Measurements from ENCODE around the gene RAI2. TPM values are rescaled to one million over a fixed set of nuclear protein-coding genes. Genes with fewer than 3 reads are reported as not detected.
"Not testable (repeated sequence)": the region's sequence is repeated elsewhere in the genome, so short reads cannot be mapped to it uniquely, and the experiment has no call there.

The RAI2 gene
- total RNA-seq, 1 donor from 2014 or later = 7.0 TPM

DNA sequence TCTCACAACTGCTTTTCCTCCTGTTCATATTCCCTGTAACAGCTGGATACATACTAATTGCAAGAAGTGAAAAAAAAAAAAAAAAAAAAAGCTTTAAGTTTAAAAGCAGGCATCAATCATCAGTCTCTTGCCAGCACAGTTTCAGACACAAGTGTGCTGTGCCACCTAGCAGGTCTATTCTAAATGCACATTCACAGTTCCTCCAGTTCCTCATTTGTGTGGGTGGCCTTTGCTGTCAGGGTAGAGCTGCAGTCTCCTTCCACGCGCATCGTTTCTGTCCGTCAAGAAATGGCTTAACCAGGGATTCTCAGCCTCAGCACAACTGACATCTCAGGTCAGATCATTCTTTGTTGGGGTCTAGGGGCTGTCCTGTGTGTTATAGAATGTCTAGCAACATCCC, 62.2 kb downstream of the RAI2 start:
- H3K36me3 Mint-ChIP-seq (ENCODE audit: low read depth, unreplicated experiment) = no peaks in the 10 kb centered on the region
- H3K4me3 Mint-ChIP-seq (ENCODE audit: unreplicated experiment) = no peak overlapping the region
- peaks cover 3% of the 10 kb centered on the region for H3K27me3 Mint-ChIP-seq (ENCODE audit: unreplicated experiment)
- no peak for DNase-seq (ENCODE audit: low spot score)
- no peak overlapping the region for H3K27ac Mint-ChIP-seq (ENCODE audit: unreplicated experiment)
- H3K9me3 Mint-ChIP-seq (ENCODE audit: unreplicated experiment) = no peaks in the 10 kb centered on the region
- no peaks in the 10 kb centered on the region for H3K4me1 Mint-ChIP-seq (ENCODE audit: unreplicated experiment)
- TF ChIP-seq, protein P1, sequence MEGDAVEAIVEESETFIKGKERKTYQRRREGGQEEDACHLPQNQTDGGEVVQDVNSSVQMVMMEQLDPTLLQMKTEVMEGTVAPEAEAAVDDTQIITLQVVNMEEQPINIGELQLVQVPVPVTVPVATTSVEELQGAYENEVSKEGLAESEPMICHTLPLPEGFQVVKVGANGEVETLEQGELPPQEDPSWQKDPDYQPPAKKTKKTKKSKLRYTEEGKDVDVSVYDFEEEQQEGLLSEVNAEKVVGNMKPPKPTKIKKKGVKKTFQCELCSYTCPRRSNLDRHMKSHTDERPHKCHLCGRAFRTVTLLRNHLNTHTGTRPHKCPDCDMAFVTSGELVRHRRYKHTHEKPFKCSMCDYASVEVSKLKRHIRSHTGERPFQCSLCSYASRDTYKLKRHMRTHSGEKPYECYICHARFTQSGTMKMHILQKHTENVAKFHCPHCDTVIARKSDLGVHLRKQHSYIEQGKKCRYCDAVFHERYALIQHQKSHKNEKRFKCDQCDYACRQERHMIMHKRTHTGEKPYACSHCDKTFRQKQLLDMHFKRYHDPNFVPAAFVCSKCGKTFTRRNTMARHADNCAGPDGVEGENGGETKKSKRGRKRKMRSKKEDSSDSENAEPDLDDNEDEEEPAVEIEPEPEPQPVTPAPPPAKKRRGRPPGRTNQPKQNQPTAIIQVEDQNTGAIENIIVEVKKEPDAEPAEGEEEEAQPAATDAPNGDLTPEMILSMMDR (IDR thresholded peaks at IDR 0.05; ENCODE audit: unreplicated experiment) = no peak

- no peaks in the 10 kb centered on the region for H3K9me3 Mint-ChIP-seq (ENCODE audit: unreplicated experiment)
- TF ChIP-seq, protein P1 (IDR thresholded peaks at IDR 0.05; ENCODE audit: unreplicated experiment) = no peak
- H3K27ac Mint-ChIP-seq (ENCODE audit: unreplicated experiment) = no peak overlapping the region
- DNase-seq (ENCODE audit: low spot score) = no peak
- no peaks in the 10 kb centered on the region for H3K4me1 Mint-ChIP-seq (ENCODE audit: unreplicated experiment)
- H3K4me3 Mint-ChIP-seq (ENCODE audit: unreplicated experiment) = no peak overlapping the region
- H3K27me3 Mint-ChIP-seq (ENCODE audit: unreplicated experiment) = no peaks in the 10 kb centered on the region
- H3K36me3 Mint-ChIP-seq (ENCODE audit: low read depth, unreplicated experiment) = no peaks in the 10 kb centered on the region
These were observed 68.3 kb downstream of the RAI2 start for GRCh38 chrX:17792826-17793225.

GRCh38 chrX:17788956-17789562, 72.0 kb downstream of the RAI2 start:
- Mint-ChIP-seq H3K27me3 (ENCODE audit: unreplicated experiment) (no peaks in the 10 kb centered on the region), H3K4me3 (ENCODE audit: unreplicated experiment) (no peak overlapping the region), H3K4me1 (ENCODE audit: unreplicated experiment) (no peaks in the 10 kb centered on the region), H3K36me3 (ENCODE audit: low read depth, unreplicated experiment) (no peaks in the 10 kb centered on the region), H3K27ac (ENCODE audit: unreplicated experiment) (no peak overlapping the region), H3K9me3 (ENCODE audit: unreplicated experiment) (no peaks in the 10 kb centered on the region)
- TF ChIP-seq, protein P1 (IDR thresholded peaks at IDR 0.05; ENCODE audit: unreplicated experiment) = no peak
- no peak for DNase-seq (ENCODE audit: low spot score)

- Mint-ChIP-seq H3K4me1 (ENCODE audit: unreplicated experiment) (no peaks in the 10 kb centered on the region), H3K9me3 (ENCODE audit: unreplicated experiment) (no peaks in the 10 kb centered on the region), H3K27ac (ENCODE audit: unreplicated experiment) (no peak overlapping the region), H3K4me3 (ENCODE audit: unreplicated experiment) (no peak overlapping the region), H3K36me3 (ENCODE audit: low read depth, unreplicated experiment) (no peaks in the 10 kb centered on the region), H3K27me3 (ENCODE audit: unreplicated experiment) (no peaks in the 10 kb centered on the region)
- DNase-seq (ENCODE audit: low spot score) = peak; percentile 40
- TF ChIP-seq, protein P1 (IDR thresholded peaks at IDR 0.05; ENCODE audit: unreplicated experiment) = peak; percentile 79
These were observed 72.7 kb downstream of the RAI2 start for GRCh38 chrX:17788439-17788838.

DNA sequence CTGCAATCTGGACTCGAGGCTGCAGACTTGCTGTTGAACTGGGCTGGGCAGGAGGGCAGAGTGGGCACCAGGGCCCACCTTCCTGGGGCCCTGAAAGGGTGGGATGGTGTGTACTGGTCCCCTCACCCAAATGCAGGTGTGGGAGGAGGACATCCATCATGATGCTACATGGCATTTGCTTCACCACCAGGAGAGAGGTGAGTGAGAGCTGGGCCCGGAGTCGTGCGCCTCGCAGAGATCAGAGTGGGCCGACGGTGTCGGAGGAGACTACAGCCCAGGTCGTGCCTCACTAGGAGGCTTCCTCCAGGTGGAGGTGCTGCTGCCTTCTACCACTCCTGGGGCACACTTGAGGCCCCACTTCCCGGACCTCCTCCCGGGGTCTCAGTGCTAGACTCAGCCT, 73.5 kb downstream of the RAI2 start:
- Mint-ChIP-seq H3K36me3 (ENCODE audit: low read depth, unreplicated experiment) (no peaks in the 10 kb centered on the region), H3K9me3 (ENCODE audit: unreplicated experiment) (no peaks in the 10 kb centered on the region), H3K4me3 (ENCODE audit: unreplicated experiment) (no peak overlapping the region), H3K27me3 (ENCODE audit: unreplicated experiment) (no peaks in the 10 kb centered on the region), H3K4me1 (ENCODE audit: unreplicated experiment) (no peaks in the 10 kb centered on the region), H3K27ac (ENCODE audit: unreplicated experiment) (no peak overlapping the region)
- DNase-seq (ENCODE audit: low spot score) = no peak
- TF ChIP-seq, protein P1 (IDR thresholded peaks at IDR 0.05; ENCODE audit: unreplicated experiment) = no peak

DNA sequence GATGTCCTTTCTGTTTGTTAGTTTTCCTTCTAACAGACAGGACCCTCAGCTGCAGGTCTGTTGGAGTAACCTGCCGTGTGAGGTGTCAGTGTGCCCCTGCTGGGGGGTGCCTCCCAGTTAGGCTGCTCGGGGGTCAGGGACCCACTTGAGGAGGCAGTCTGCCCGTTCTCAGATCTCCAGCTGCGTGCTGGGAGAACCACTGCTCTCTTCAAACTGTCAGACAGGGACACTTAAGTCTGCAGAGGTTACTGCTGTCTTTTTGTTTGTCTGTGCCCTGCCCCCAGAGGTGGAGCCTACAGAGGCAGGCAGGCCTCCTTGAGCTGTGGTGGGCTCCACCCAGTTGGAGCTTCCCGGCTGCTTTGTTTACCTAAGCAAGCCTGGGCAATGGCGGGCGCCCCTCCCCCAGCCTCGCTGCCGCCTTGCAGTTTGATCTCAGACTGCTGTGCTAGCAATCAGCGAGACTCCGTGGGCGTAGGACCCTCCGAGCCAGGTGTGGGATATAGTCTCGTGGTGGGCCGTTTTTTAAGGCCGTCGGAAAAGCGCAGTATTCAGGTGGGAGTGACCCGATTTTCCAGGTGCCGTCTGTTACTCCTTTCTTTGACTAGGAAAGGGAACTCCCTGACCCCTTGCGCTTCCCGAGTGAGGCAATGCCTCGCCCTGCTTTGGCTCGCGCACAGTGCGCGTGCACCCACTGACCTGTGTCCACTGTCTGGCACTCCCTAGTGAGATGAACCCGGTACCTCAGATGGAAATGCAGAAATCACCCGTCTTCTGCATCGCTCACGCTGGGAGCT, 74.3 kb downstream of the RAI2 start:
- DNase-seq (ENCODE audit: low spot score); H3K4me3 Mint-ChIP-seq (ENCODE audit: unreplicated experiment); H3K9me3 Mint-ChIP-seq (ENCODE audit: unreplicated experiment); H3K36me3 Mint-ChIP-seq (ENCODE audit: low read depth, unreplicated experiment); H3K27me3 Mint-ChIP-seq (ENCODE audit: unreplicated experiment); H3K27ac Mint-ChIP-seq (ENCODE audit: unreplicated experiment); H3K4me1 Mint-ChIP-seq (ENCODE audit: unreplicated experiment): not testable (repeated sequence)
